Measurements from ENCODE around the gene WBP2NL.

Gene WBP2NL

DNA sequence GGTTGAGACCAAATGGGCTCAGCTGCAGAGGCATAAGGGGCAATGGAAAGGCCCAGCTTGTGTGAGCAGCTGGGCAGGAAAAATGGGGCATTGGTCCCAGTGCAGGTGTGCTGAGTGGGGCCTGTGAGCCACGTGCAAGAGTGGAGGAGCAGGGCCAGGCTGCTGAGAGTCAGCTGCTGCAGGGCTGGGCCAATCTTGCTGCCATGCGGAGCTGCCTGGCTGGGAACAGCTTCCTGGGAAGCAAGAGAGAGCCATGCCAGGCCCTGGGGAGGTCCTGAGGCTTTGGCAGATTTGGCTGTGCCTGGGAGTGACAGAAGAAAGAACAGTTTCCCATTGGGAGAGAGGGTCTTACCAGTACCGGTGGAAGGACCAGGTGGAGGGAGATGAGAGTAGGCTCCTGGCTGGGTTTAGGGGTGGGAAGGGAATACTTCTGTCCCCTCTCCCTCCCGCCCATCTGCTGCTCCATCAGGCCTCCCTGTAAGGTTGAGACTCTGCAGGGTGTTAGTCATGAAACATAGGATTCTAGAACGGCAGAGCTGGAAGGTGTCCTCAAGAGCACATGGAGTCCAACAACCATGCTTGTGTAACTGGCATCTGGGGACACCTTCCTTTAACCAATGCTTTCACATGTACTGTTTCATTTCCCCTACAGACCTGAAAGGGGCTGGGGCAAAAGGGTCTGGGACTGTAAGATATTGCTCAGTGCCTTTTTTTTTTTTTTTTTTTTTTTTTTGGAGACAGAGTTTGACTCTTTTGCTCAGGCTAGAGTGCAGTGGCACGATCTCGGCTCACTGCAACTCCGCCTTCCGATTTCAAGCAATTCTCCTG is 19.0 kb upstream of the WBP2NL start:
- no peak for DNase-seq

GRCh38 chr22:41982865-41983264 is 15.7 kb upstream of the WBP2NL start:
- DNase-seq, result no peak

GRCh38 chr22:41983513-41984405 is 14.8 kb upstream of the WBP2NL start:
- no peak for DNase-seq

GRCh38 chr22:41987276-41987675 is 11.3 kb upstream of the WBP2NL start:
- no peak for DNase-seq

- no peak for DNase-seq
Measured at GRCh38 chr22:41989246-41989645, 9.3 kb upstream of the WBP2NL start.

DNA sequence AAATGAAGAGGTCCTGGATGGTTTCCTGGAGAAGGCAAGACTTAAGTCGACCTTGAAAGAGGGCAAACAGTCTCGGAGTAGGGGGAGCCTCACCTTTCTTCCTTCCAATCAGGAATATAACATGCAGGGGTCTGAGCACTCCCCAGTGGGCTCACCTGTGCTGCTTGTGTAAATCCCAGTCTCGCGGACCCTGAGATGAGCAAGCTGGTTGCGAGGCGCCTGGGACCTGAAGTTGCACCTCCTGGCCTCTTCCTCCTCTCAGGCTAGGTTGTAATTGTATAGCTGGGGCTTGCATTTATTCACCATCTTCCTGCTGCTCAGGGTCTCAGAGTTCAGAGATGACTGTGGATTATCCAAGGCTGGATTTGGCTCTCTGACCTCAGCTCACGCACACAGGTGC is 7.5 kb upstream of the WBP2NL start:
- no peak for DNase-seq

- DNase-seq, result no peak
Measured at GRCh38 chr22:41992496-41992895, 6.1 kb upstream of the WBP2NL start.

- no peak for DNase-seq
Measured at GRCh38 chr22:41995211-41995610, 3.4 kb upstream of the WBP2NL start.

- no peak for DNase-seq
Measured at GRCh38 chr22:41996826-41997225, 1.8 kb upstream of the WBP2NL start.

- DNase-seq, result no peak
Measured at GRCh38 chr22:42000466-42000865, 1.9 kb downstream of the WBP2NL start.

GRCh38 chr22:42001121-42001520 is 2.5 kb downstream of the WBP2NL start:
- no peak for DNase-seq

DNA sequence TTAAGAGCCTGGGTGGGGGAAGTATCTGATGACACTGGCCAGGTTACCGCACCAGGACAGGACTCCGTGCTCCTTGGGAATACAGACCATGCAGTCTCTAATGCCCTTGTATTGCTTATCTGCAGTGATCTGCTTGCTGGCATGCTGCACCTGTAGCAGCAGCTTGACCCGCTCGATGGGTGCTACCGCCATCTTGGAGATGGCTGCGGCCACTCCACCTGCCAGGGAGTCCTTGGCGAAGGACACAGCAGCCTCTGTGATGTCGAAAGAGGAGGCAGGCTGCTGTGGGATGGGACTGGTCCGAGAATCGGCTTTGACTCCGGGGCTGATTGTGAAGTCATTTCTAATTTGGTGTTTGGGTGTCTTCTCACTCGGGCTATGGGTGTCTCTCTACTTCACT is 3.1 kb downstream of the WBP2NL start:
- DNase-seq, result no peak

GRCh38 chr22:42007922-42008321 is 9.3 kb downstream of the WBP2NL start:
- no peak for DNase-seq

GRCh38 chr22:42010778-42011177 is 12.2 kb downstream of the WBP2NL start:
- DNase-seq, result no peak

GRCh38 chr22:42013385-42013784 is 14.8 kb downstream of the WBP2NL start:
- no peak for DNase-seq

- no peak for DNase-seq
Measured at GRCh38 chr22:42016111-42016510, 17.5 kb downstream of the WBP2NL start.

GRCh38 chr22:42018224-42018623 is 19.6 kb downstream of the WBP2NL start:
- no peak for DNase-seq

- no peak for DNase-seq
Measured at GRCh38 chr22:42021571-42021970, 23.0 kb downstream of the WBP2NL start.

DNA sequence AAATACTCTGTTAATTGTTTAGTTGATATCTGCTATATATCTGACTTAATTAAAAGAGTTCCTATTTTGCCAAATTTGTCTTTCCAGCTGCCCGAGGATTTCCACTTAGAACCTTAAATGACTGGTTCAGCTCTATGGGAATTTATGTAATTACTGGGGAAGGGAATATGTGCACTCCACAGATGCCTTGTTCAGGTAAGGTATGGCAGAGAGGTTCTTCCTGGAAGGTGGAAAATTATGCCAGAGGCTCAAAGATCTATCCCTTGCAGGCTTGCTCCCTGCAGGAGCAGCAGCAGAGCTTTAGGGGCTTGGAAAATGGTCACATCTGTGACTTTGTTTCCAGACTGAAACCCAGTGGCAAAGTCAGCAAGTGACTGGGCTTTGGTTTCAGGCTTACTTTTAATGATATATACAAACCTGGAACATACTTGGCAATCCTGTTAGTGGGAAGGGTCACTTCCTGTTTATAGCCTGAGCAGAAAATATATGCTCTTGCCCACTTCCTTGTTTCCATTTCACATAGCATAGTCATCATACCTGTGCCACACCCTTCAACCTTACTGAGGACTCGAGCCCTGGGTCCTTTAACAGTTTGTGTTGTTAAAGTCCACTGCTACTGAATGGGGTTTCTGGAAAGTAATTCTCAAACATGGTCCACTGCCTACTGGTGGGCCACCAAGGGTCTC is 23.7 kb downstream of the WBP2NL start:
- DNase-seq, result no peak

DNA sequence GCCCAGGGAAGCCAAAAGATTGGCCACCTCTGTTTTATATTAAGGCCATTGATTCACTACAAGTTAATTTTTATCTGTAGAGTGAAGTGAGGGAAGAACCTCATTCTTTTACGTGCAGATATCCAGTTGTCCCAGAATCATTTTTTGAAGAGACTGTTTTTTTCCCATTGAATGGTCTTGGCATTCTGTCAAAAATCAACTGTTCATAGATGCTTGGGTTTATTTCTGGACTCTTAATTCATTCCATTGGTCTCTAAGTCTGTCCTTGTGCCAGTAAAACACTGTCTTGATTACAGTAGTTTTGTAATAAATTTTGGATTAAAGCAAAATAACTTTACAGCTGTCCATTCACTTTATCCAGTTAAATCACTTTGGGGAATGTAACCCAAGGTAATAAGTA is 26.8 kb downstream of the WBP2NL start:
- no peak for DNase-seq

DNA sequence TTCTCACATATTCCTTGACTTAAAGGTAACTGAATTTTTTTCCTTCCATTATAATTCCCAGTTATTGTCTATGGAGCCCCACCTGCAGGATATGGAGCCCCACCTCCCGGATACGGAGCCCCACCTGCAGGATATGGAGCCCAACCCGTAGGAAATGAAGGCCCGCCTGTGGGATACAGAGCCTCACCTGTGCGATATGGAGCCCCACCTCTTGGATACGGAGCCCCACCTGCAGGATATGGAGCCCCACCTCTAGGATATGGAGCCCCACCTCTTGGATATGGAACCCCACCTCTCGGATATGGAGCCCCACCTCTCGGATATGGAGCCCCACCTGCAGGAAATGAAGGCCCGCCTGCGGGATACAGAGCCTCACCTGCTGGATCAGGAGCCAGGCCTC is 28.1 kb downstream of the WBP2NL start:
- DNase-seq, result no peak

DNA sequence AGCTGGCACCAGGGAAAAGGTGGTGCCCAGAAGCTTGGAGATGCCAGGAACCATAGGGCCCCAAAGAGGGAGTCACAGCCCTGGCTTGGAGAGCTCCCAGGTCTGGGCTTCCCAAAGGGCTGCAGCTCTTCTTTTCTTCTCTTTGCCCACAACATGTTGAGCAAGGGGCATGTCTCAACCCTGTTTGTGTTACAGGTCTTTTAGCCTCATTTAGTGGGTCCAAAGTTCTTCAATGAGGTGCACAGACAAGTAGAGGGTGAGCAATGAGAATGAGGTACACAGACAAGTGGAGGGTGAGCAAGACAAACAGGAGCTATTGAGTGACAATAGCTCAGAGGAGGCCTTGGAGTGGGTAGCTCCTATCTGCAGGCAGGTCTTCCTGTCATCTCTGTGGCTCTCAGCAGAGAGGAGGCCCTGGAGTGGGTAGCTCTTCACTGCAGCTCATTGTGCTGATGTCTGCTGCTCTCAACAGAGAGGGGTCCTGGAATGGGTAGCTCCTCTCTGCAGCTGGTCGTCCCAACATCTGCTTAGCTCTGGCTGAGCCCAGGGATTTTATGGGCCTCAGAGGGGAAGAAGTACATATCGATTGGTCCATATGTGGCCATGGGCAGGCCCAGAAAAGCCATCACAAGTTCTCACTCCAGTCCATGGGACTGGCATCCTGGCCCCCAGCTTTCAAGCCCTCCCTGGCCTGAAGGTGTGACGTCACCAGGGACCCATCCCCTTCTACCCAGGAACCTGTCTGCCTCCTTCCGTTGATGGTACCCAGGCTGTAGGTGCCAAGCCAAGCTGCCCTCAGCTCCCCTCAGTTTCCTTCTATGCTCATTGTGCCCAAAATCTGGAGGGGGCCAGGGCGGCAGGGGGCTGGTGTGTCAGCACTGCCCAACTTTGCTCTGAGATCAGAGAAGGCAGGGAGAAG is 34.9 kb downstream of the WBP2NL start:
- DNase-seq, result no peak
